Smooth muscle cell (in vitro differentiated cells): Measurements from ENCODE around the gene IFT25. TPM values are rescaled to one million over a fixed set of nuclear protein-coding genes. Genes with fewer than 3 reads are reported as not detected.

ENCODE experiments used
- DNase-seq: peaks from one replicate; lab custom pipeline; 2025; ENCODE audit not compliant: unreplicated experiment; lab: John Stamatoyannopoulos, UW
- H2AFZ ChIP-seq: fragments of 200-600 bp; sonication (generic); 2 replicates; pipeline ENCODE4 v1.6.0; 2016; ENCODE audit warnings: antibody characterized with exemption, low read depth, mild to moderate bottlenecking
- H3F3A ChIP-seq: fragments of 200-600 bp; sonication (generic); 2 replicates; pipeline ENCODE4 v1.6.0; 2017; ENCODE audit warnings: antibody characterized with exemption, low read depth
- H3K27ac ChIP-seq: fragments of 200-600 bp; sonication (generic); 2 replicates; pipeline ENCODE4 v1.5.1; 2016; ENCODE audit warnings: low read depth, mild to moderate bottlenecking
- H3K27me3 ChIP-seq: fragments of 200-600 bp; sonication (generic); 2 replicates; pipeline ENCODE4 v1.6.1; 2016; ENCODE audit warnings: low read depth, mild to moderate bottlenecking
- H3K36me3 ChIP-seq: fragments of 200-600 bp; sonication (generic); 2 replicates; pipeline ENCODE4 v1.5.1; 2016; ENCODE audit warnings: low read depth
- H3K4me1 ChIP-seq: fragments of 200-600 bp; sonication (generic); 2 replicates; pipeline ENCODE4 v1.5.1; 2016; ENCODE audit warnings: low read depth
- H3K4me2 ChIP-seq: fragments of 200-600 bp; sonication (generic); 2 replicates; pipeline ENCODE4 v1.6.0; 2016; ENCODE audit warnings: mild to moderate bottlenecking
- H3K4me3 ChIP-seq: fragments of 200-600 bp; sonication (generic); 2 replicates; pipeline ENCODE4 v1.5.1; 2016; ENCODE audit warnings: mild to moderate bottlenecking
- H3K79me2 ChIP-seq: fragments of 200-600 bp; sonication (generic); 2 replicates; pipeline ENCODE4 v1.6.0; 2016; ENCODE audit warnings: low read depth, mild to moderate bottlenecking
- H3K9ac ChIP-seq: fragments of 200-600 bp; sonication (generic); 2 replicates; pipeline ENCODE4 v1.6.0; 2016; ENCODE audit warnings: low read depth
- H3K9me3 ChIP-seq: fragments of 200-600 bp; sonication (generic); replicated peaks from 2 replicates; pipeline ENCODE4 v1.5.1; 2016; ENCODE audit warnings: low read depth
- H4K20me1 ChIP-seq: fragments of 200-600 bp; sonication (generic); 2 replicates; pipeline ENCODE4 v1.6.0; 2016; ENCODE audit warnings: low read depth
- WGBS: methylation state at CpG from one replicate; pipeline ENCODE4 v1.1.7; 2016; ENCODE audit warnings: low lambda C conversion rate; 5-methylcytosine and 5-hydroxymethylcytosine counted together
- polyA plus RNA-seq: library from polyadenylated mRNA; unstranded; fragments of >200 nt; fragmentation: Nextera tagmentation; extraction: Ambion mirVana; gene quantifications from 2 replicates; pipeline ENCODE4 v1.2.1, GENCODE V29; 2016
- total RNA-seq: library from RNA; depleted of rRNA; stranded (reverse); fragments of >200 nt; gene quantifications from 2 replicates; pipeline ENCODE4 v1.2.3, GENCODE V29; 2014
- TF ChIP-seq, protein P1 (sequence below): fragments of 200-600 bp; sonication (generic); IDR thresholded peaks from 2 replicates; pipeline ENCODE4 v1.5.1; 2017; ENCODE audit warnings: borderline replicate concordance, mild to moderate bottlenecking, antibody characterized with exemption; ENCODE audit not compliant: insufficient read depth, poor library complexity, severe bottlenecking

IFT25 gene
- total and polyA plus RNA-seq, 2 experiments from 2014 or later = 27.4 to 46.3 TPM

DNA sequence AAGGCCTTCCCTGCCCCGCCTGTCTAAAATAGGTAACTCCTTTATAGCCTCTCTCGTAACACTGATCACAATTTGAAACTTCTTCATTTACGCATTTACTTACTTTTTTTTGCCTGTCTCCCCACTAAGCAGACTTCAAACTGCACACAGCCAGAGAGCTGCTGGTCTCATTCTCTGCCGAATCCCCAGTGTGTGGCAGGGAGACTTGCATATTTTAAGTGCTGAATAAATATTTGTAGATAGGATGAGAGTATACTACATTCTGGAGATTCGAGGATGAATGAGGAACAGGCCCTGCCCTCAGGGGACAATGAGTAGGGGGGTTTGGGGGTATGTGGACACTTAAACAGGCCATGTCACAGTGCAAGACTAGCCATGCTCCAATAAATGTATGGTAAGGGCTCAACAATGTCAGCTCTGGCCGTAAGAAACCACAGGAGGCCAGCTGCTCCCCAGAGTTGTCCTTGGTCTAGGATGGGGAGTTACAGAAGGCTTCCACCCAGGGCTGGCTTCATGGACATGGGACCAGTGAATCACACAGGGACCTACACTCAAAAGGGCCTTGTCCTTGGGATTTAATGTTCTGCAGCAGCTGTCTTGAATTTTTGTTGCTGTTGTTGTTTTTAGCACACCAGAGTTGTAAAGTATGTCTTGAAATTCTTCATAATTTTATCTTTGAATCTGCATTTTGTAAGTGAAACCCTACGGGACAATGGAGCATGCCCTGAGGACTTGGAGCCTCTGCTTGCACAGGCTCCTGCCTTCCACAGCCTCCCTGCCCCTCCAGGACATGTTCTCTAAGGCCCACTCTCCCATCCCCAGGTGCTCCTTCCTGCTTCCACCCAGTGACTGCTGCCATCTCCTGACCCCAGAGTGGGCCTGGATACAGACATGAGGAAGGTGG lies 43.0 kb downstream of the IFT25 start:
- H3K27ac ChIP-seq = no peak overlapping the region
- H3F3A ChIP-seq = no peaks in the 10 kb centered on the region
- no peaks in the 10 kb centered on the region for H3K9me3 ChIP-seq
- H3K4me2 ChIP-seq = no peak overlapping the region
- H3K27me3 ChIP-seq = no peaks in the 10 kb centered on the region
- no peak overlapping the region for H2AFZ ChIP-seq
- H3K4me1 ChIP-seq = no peaks in the 10 kb centered on the region
- H4K20me1 ChIP-seq = no peaks in the 10 kb centered on the region
- no peaks in the 10 kb centered on the region for H3K36me3 ChIP-seq
- H3K79me2 ChIP-seq = no peaks in the 10 kb centered on the region
- TF ChIP-seq, protein P1, sequence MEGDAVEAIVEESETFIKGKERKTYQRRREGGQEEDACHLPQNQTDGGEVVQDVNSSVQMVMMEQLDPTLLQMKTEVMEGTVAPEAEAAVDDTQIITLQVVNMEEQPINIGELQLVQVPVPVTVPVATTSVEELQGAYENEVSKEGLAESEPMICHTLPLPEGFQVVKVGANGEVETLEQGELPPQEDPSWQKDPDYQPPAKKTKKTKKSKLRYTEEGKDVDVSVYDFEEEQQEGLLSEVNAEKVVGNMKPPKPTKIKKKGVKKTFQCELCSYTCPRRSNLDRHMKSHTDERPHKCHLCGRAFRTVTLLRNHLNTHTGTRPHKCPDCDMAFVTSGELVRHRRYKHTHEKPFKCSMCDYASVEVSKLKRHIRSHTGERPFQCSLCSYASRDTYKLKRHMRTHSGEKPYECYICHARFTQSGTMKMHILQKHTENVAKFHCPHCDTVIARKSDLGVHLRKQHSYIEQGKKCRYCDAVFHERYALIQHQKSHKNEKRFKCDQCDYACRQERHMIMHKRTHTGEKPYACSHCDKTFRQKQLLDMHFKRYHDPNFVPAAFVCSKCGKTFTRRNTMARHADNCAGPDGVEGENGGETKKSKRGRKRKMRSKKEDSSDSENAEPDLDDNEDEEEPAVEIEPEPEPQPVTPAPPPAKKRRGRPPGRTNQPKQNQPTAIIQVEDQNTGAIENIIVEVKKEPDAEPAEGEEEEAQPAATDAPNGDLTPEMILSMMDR = no peak
- 81% methylated on average over 7 of the region's 7 CpGs for WGBS
- no peak for DNase-seq
- no peak overlapping the region for H3K4me3 ChIP-seq
- no peak overlapping the region for H3K9ac ChIP-seq

DNA sequence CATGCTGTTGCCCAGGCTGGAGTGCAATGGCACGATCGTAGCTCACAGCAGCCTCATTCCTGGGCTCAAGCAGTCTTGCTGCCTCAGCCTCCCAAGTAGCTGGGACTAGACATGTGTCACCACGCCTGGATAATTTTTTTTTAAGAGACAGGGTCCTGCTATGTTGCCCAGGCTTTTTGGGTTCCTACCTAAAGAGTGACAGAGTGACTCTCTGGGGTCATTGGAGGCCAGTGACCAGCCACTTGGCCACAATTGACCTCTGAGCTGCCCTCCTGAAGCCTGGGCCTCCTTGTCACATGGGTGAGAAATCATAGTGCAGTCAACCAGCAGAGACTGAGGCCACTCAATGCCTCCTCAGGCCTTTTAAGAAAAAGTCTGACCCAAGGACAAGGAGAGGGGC lies 45.8 kb downstream of the IFT25 start:
- Histone ChIP-seq H3K9me3 (no peaks in the 10 kb centered on the region), H4K20me1 (no peaks in the 10 kb centered on the region), H3K36me3 (no peaks in the 10 kb centered on the region), H3K4me2 (no peak overlapping the region), H2AFZ (no peak overlapping the region), H3K9ac (no peak overlapping the region), H3K27ac (no peak overlapping the region), H3K27me3 (no peaks in the 10 kb centered on the region), H3K79me2 (no peaks in the 10 kb centered on the region), H3K4me1 (no peaks in the 10 kb centered on the region), H3F3A (no peaks in the 10 kb centered on the region), H3K4me3 (no peak overlapping the region)
- 97% methylated on average over 3 of the region's 3 CpGs for WGBS
- TF ChIP-seq, protein P1 = no peak
- DNase-seq = no peak

DNA sequence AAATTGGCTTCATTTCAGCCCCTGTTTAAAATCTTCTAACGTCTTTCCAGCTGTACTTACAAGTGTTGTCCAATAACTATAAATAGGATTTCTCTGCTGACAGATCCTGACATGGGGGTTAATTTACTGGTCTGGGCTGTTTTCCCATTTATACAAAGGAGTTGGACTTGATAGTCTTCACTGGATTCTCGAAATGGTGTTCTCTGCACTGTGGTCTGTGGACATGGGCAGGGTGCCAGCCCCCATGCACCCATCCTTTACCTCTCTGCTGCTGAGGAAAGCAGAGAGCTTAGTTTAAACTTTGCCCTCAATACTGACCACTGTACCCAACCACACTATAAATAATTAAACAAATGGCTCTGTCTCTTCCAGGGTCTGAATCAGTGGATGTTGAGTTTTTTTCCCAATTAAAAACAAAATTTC lies 46.3 kb downstream of the IFT25 start:
- H4K20me1 ChIP-seq = no peaks in the 10 kb centered on the region
- no peaks in the 10 kb centered on the region for H3K9me3 ChIP-seq
- no peak overlapping the region for H3K27ac ChIP-seq
- no peaks in the 10 kb centered on the region for H3K4me1 ChIP-seq
- no peaks in the 10 kb centered on the region for H3K27me3 ChIP-seq
- H3K36me3 ChIP-seq = no peaks in the 10 kb centered on the region
- H2AFZ ChIP-seq = no peak overlapping the region
- WGBS = 74% methylated on average over 2 of the region's 2 CpGs
- no peak overlapping the region for H3K4me3 ChIP-seq
- no peak overlapping the region for H3K9ac ChIP-seq
- H3K4me2 ChIP-seq = no peak overlapping the region
- DNase-seq = no peak
- H3K79me2 ChIP-seq = no peaks in the 10 kb centered on the region
- H3F3A ChIP-seq = no peaks in the 10 kb centered on the region
- TF ChIP-seq, protein P1 = no peak
